ENCODE results near the gene KIAA1671.

Gene KIAA1671

DNA sequence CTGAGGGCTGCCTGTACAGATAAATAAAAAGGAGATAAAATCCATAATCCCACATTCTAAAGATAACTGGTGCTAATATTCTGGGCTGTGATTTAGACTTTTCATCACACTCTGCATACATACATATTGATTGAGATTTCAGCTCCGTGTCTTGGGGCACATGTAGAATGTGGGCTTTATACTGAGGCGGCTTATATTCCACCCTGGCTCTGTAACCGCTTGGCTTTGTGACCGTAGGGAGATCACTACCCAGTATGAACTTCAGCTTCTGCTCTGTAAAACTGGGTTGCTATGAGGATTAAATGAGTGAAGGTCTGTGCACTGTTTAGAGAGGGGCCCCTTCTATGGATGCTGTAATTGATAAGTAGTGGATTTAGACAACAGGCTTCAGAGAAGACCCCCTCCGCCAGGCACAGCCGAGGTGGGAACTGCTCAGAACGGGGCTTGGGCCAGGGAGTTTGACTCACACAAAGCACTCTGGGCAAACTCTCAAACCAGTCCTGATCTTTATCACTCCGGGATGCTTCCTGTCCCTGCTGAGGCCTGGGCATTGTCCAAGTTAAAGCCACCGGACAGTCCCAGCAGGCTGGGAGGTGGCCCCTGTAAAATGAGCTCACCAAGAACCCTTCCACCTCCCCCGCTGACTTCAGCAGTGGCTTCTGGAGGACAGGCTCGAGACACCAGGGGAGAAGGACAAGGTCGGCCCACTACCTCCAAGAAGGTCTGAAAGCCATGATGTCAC is 17.2 kb downstream of the KIAA1671 start:
- no peaks in the 10 kb centered on the region for H4K20me1 ChIP-seq (ENCODE audit: insufficient read depth, low read length)
- no peaks in the 10 kb centered on the region for H3K79me2 ChIP-seq (ENCODE audit: insufficient read depth, low read length)
- no peaks in the 10 kb centered on the region for H3K9me3 ChIP-seq (ENCODE audit: low read length)
- H3K27ac ChIP-seq (ENCODE audit: low read depth, low read length, poor library complexity, severe bottlenecking): no peak overlapping the region
- no peak overlapping the region for H2AFZ ChIP-seq (ENCODE audit: low read length)
- H3K36me3 ChIP-seq (ENCODE audit: insufficient read depth, low read length): no peaks in the 10 kb centered on the region
- H3K4me3 ChIP-seq (ENCODE audit: low read depth, low read length, poor library complexity, severe bottlenecking): no peak overlapping the region
- H3F3A ChIP-seq (ENCODE audit: insufficient read depth, low read length): no peaks in the 10 kb centered on the region
- no peaks in the 10 kb centered on the region for H3K27me3 ChIP-seq (ENCODE audit: insufficient read depth, low read length)
- no peaks in the 10 kb centered on the region for H3K9me2 ChIP-seq (ENCODE audit: low read depth, low read length)
- no peaks in the 10 kb centered on the region for H3K4me1 ChIP-seq (ENCODE audit: insufficient read depth, low read length, severe bottlenecking)
- H3K4me2 ChIP-seq (ENCODE audit: low read length): no peak overlapping the region
- no peak overlapping the region for H3K9ac ChIP-seq (ENCODE audit: low read length)
- TF ChIP-seq, protein P1, sequence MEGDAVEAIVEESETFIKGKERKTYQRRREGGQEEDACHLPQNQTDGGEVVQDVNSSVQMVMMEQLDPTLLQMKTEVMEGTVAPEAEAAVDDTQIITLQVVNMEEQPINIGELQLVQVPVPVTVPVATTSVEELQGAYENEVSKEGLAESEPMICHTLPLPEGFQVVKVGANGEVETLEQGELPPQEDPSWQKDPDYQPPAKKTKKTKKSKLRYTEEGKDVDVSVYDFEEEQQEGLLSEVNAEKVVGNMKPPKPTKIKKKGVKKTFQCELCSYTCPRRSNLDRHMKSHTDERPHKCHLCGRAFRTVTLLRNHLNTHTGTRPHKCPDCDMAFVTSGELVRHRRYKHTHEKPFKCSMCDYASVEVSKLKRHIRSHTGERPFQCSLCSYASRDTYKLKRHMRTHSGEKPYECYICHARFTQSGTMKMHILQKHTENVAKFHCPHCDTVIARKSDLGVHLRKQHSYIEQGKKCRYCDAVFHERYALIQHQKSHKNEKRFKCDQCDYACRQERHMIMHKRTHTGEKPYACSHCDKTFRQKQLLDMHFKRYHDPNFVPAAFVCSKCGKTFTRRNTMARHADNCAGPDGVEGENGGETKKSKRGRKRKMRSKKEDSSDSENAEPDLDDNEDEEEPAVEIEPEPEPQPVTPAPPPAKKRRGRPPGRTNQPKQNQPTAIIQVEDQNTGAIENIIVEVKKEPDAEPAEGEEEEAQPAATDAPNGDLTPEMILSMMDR (IDR thresholded peaks at IDR 0.05; ENCODE audit: low read length): no peak
- no peak for TF ChIP-seq EZH2 (IDR thresholded peaks at IDR 0.05; ENCODE audit: borderline replicate concordance, low read length)

DNA sequence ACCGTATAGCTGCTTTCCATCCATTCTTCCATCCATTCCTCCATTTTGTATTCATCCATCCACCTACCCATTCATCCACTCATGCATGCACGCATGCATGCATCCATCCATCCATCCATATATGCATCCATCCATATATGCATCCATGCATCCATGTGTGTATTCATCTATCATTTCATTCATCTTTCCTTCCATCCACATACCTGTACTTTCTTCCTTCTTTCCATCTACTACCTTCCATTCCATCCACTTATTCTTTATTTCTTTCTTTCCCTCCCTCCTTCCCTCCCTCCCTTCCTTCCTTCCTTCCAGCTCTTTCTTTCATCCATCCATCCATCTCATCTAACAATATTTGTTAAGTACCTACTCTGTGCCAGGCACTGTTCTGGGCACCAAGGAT is 19.9 kb downstream of the KIAA1671 start:
- no peaks in the 10 kb centered on the region for H3K9me2 ChIP-seq (ENCODE audit: low read depth, low read length)
- H3K79me2 ChIP-seq (ENCODE audit: insufficient read depth, low read length): no peaks in the 10 kb centered on the region
- H3K9me3 ChIP-seq (ENCODE audit: low read length): no peaks in the 10 kb centered on the region
- no peak overlapping the region for H3K9ac ChIP-seq (ENCODE audit: low read length)
- no peak overlapping the region for H2AFZ ChIP-seq (ENCODE audit: low read length)
- H3K27ac ChIP-seq (ENCODE audit: low read depth, low read length, poor library complexity, severe bottlenecking): no peak overlapping the region
- no peaks in the 10 kb centered on the region for H3K4me1 ChIP-seq (ENCODE audit: insufficient read depth, low read length, severe bottlenecking)
- no peaks in the 10 kb centered on the region for H3K27me3 ChIP-seq (ENCODE audit: insufficient read depth, low read length)
- TF ChIP-seq, protein P1 (IDR thresholded peaks at IDR 0.05; ENCODE audit: low read length): no peak
- no peak for TF ChIP-seq EZH2 (IDR thresholded peaks at IDR 0.05; ENCODE audit: borderline replicate concordance, low read length)
- no peak overlapping the region for H3K4me3 ChIP-seq (ENCODE audit: low read depth, low read length, poor library complexity, severe bottlenecking)
- no peaks in the 10 kb centered on the region for H4K20me1 ChIP-seq (ENCODE audit: insufficient read depth, low read length)
- H3K4me2 ChIP-seq (ENCODE audit: low read length): no peak overlapping the region
- no peaks in the 10 kb centered on the region for H3K36me3 ChIP-seq (ENCODE audit: insufficient read depth, low read length)
- H3F3A ChIP-seq (ENCODE audit: insufficient read depth, low read length): no peaks in the 10 kb centered on the region

DNA sequence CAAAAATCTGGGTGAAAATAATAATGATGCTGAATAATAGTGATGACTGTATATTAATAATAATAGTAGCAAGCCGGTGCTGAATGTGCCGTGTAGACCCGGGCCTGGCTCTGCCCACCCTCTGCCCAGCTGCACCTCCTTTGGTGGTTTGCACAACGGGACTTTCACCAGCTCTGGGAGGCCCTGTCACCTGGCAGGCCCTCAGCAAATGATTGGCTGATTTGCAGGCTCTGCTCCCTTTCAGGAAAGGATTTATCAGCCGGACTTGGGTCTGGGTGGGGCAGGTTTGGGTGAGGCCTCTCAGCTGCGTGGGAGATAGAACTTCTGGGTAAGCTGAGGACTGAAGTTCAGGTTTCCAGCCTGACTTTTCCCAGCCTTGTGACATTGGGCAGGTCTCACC is 21.4 kb downstream of the KIAA1671 start:
- Histone ChIP-seq H3K36me3 (ENCODE audit: insufficient read depth, low read length) (no peaks in the 10 kb centered on the region), H3F3A (ENCODE audit: insufficient read depth, low read length) (no peaks in the 10 kb centered on the region), H4K20me1 (ENCODE audit: insufficient read depth, low read length) (no peaks in the 10 kb centered on the region), H2AFZ (ENCODE audit: low read length) (no peak overlapping the region), H3K27ac (ENCODE audit: low read depth, low read length, poor library complexity, severe bottlenecking) (no peak overlapping the region), H3K9me2 (ENCODE audit: low read depth, low read length) (no peaks in the 10 kb centered on the region), H3K27me3 (ENCODE audit: insufficient read depth, low read length) (no peaks in the 10 kb centered on the region), H3K4me1 (ENCODE audit: insufficient read depth, low read length, severe bottlenecking) (no peaks in the 10 kb centered on the region), H3K9me3 (ENCODE audit: low read length) (no peaks in the 10 kb centered on the region), H3K4me3 (ENCODE audit: low read depth, low read length, poor library complexity, severe bottlenecking) (no peak overlapping the region), H3K79me2 (ENCODE audit: insufficient read depth, low read length) (no peaks in the 10 kb centered on the region), H3K4me2 (ENCODE audit: low read length) (no peak overlapping the region), H3K9ac (ENCODE audit: low read length) (no peak overlapping the region)
- TF ChIP-seq EZH2 (IDR thresholded peaks at IDR 0.05; ENCODE audit: borderline replicate concordance, low read length): no peak
- TF ChIP-seq, protein P1 (IDR thresholded peaks at IDR 0.05; ENCODE audit: low read length): no peak
